ENCODE data around the gene RNF144B. TPM values are rescaled to one million over a fixed set of nuclear protein-coding genes. Genes with fewer than 3 reads are reported as not detected.

RNF144B gene
- total RNA-seq, 1 experiment from 2014 or later: 2.3 TPM

GRCh38 chr6:18454446-18454845, 67.3 kb downstream of the RNF144B start:
- H3K36me3 Mint-ChIP-seq (ENCODE audit: insufficient read depth in 1 of 3, low read depth in 3 of 3): no peaks in the 10 kb centered on the region

More at GRCh38 chr6:18454446-18454845, 67.3 kb downstream of the RNF144B start:
- WGBS (ENCODE audit: extremely low coverage, insufficient read length, low lambda C conversion rate): no CpG with 5 or more reads among the region's 4 CpGs
- no peak overlapping the region for H3K18ac ChIP-seq (ENCODE audit: insufficient read length, low read depth, low read length)
- H3K27ac ChIP-seq (ENCODE audit: insufficient read length, low read depth, low read length): no peak overlapping the region
- H3K9ac ChIP-seq (ENCODE audit: extremely low read depth, insufficient read length, low read length): no peak overlapping the region
- Mint-ChIP-seq H3K27me3 (ENCODE audit: low read depth) (no peaks in the 10 kb centered on the region), H3K27ac (no peak overlapping the region), H3K4me1 (peaks cover 7 to 11% of the 10 kb centered on the region in 2 experiments), H3K9me3 (no peaks in the 10 kb centered on the region), H3K4me3 (no peak overlapping the region)
- H4K5ac ChIP-seq (ENCODE audit: insufficient read length, low read depth, low read length): no peak overlapping the region
- no peak overlapping the region for H2BK5ac ChIP-seq (ENCODE audit: insufficient read length, low read length)
- H2AK5ac ChIP-seq (ENCODE audit: insufficient read length, low read length): no peak overlapping the region
- no peaks in the 10 kb centered on the region for H3K79me1 ChIP-seq (ENCODE audit: insufficient read depth, low read depth, low read length, poor library complexity, severe bottlenecking)
- no peak overlapping the region for H2AFZ ChIP-seq (ENCODE audit: low read length)
- TF ChIP-seq CTCF (conservative IDR thresholded peaks at IDR 0.05): no peak
- H3K4me2 ChIP-seq (ENCODE audit: insufficient read depth, insufficient read length, low read length): no peak overlapping the region
- no peak overlapping the region for H2BK12ac ChIP-seq (ENCODE audit: insufficient read length, low read depth, low read length)
- DNase-seq: no peak
- no peak overlapping the region for H3K4ac ChIP-seq (ENCODE audit: low read depth, low read length)
- no peaks in the 10 kb centered on the region for H3K23me2 ChIP-seq (ENCODE audit: insufficient read length, low read depth, low read length, poor library complexity, severe bottlenecking)
- H3K27me3 ChIP-seq (ENCODE audit: insufficient read depth, low read length): no peaks in the 10 kb centered on the region
- H3K4me1 ChIP-seq (ENCODE audit: insufficient read depth, low read length): no peaks in the 10 kb centered on the region
- no peak overlapping the region for H2BK120ac ChIP-seq (ENCODE audit: low read depth, low read length, poor library complexity, severe bottlenecking)
- H2BK15ac ChIP-seq (ENCODE audit: low read depth, low read length): no peak overlapping the region
- H4K20me1 ChIP-seq (ENCODE audit: control insufficient read depth, insufficient read depth, insufficient read length): no peaks in the 10 kb centered on the region
- H3K23ac ChIP-seq (ENCODE audit: insufficient read length, low read depth, low read length): no peak overlapping the region
- no peak overlapping the region for H3K56ac ChIP-seq (ENCODE audit: insufficient read length, low read depth, low read length)
- H3T11ph ChIP-seq (ENCODE audit: low read length): no peak overlapping the region
- no peak overlapping the region for H4K8ac ChIP-seq (replicated peaks; ENCODE audit: insufficient read length, low read depth, low read length)
- H3K14ac ChIP-seq (ENCODE audit: insufficient read depth, low read length): no peak overlapping the region
- H4K91ac ChIP-seq (ENCODE audit: insufficient read length, low read depth, low read length): no peak overlapping the region
- no peaks in the 10 kb centered on the region for H3K9me3 ChIP-seq (ENCODE audit: control insufficient read depth, low read depth, low read length)
- H2BK20ac ChIP-seq (ENCODE audit: low read depth, low read length, poor library complexity, severe bottlenecking): no peak overlapping the region
- no peaks in the 10 kb centered on the region for H3K79me2 ChIP-seq (ENCODE audit: insufficient read depth, low read length)

All from H9 (cell line).